ACC112 (cell line): ENCODE measurements around the gene PIAS1.

Experiments
- H2AFZ ChIP-seq: fragments of 200-600 bp; sonication (generic); one replicate; pipeline ENCODE4 v1.6.0; 2017; ENCODE audit warnings: antibody characterized with exemption, low read length; ENCODE audit not compliant: unreplicated experiment
- H3K27ac ChIP-seq: fragments of 200-600 bp; sonication (generic); 2 replicates; pipeline ENCODE4 v1.5.1; 2014; ENCODE audit warnings: low read depth, mild to moderate bottlenecking, antibody characterized with exemption, low read length, moderate library complexity
- H3K27me3 ChIP-seq: fragments of 200-600 bp; sonication (generic); 2 replicates; pipeline ENCODE4 v1.6.1; 2014; ENCODE audit warnings: mild to moderate bottlenecking, antibody characterized with exemption, low read length, moderate library complexity, mixed read lengths; ENCODE audit not compliant: insufficient read depth
- H3K36me3 ChIP-seq: fragments of 200-600 bp; sonication (generic); 2 replicates; pipeline ENCODE4 v1.6.1; 2016; ENCODE audit warnings: mild to moderate bottlenecking, antibody characterized with exemption, low read length, moderate library complexity, mixed read lengths; ENCODE audit not compliant: insufficient read depth
- H3K4me1 ChIP-seq: fragments of 200-600 bp; sonication (generic); one replicate; pipeline ENCODE4 v1.6.1; 2016; ENCODE audit warnings: low read length, mixed read lengths; ENCODE audit not compliant: insufficient read depth, unreplicated experiment, control insufficient read depth
- H3K4me3 ChIP-seq: fragments of 200-600 bp; sonication (generic); 2 replicates; pipeline ENCODE4 v1.5.1; 2014; ENCODE audit warnings: mild to moderate bottlenecking, low read depth, low read length
- H3K79me2 ChIP-seq: fragments of 200-600 bp; sonication (generic); one replicate; pipeline ENCODE4 v1.6.0; 2016; ENCODE audit warnings: low read length; ENCODE audit not compliant: control insufficient read depth, unreplicated experiment, insufficient read depth

Gene PIAS1

GRCh38 chr15:68022061-68022460 lies 32.1 kb upstream of the PIAS1 start:
- Histone ChIP-seq H2AFZ (no peak overlapping the region), H3K27me3 (no peaks in the 10 kb centered on the region), H3K79me2 (no peaks in the 10 kb centered on the region), H3K27ac (no peak overlapping the region), H3K4me3 (no peak overlapping the region), H3K4me1 (no peaks in the 10 kb centered on the region), H3K36me3 (no peaks in the 10 kb centered on the region)

DNA sequence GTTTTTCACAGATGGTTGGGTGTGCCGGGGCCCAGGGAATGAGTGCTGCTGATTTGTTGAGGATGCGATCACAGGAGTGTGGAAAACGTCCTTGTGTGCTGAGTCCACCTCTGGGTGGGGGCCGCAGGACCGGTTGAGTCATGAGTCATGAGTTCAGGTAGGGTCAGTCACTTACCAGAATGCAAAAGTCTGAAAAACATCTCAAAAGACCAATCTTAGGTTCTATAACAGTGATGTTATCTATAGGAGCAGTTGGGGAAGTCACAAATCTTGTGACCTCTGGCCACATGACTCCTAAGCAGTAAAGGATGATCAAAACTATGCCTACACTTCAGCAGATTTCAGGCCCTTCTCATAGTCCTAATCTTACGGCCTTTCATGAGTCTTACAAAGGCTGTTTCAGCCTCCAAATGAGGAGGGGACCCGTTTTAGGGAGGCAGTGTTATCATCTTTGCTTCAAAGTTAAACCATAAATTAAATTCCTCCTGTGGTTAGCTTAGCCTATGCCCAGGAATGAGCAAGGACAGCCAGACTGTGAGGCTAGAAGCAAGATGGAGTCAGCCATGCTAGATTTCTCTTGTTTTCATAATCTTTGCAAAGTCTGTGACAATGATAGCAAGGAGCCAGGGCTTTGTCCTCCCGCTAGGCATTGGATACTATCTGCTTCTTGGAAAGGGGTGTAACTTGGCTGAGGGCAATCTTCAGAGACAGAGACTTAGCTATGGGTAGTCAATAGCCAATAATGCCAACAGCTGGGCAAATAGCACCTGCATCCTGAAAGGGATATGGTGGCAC lies 30.6 kb upstream of the PIAS1 start:
- Histone ChIP-seq H3K36me3 (no peaks in the 10 kb centered on the region), H3K79me2 (no peaks in the 10 kb centered on the region), H2AFZ (no peak overlapping the region), H3K4me1 (no peaks in the 10 kb centered on the region), H3K27me3 (peaks cover 8% of the 10 kb centered on the region; the same call in 1 of the 2 replicates), H3K4me3 (no peak overlapping the region), H3K27ac (no peak overlapping the region)

DNA sequence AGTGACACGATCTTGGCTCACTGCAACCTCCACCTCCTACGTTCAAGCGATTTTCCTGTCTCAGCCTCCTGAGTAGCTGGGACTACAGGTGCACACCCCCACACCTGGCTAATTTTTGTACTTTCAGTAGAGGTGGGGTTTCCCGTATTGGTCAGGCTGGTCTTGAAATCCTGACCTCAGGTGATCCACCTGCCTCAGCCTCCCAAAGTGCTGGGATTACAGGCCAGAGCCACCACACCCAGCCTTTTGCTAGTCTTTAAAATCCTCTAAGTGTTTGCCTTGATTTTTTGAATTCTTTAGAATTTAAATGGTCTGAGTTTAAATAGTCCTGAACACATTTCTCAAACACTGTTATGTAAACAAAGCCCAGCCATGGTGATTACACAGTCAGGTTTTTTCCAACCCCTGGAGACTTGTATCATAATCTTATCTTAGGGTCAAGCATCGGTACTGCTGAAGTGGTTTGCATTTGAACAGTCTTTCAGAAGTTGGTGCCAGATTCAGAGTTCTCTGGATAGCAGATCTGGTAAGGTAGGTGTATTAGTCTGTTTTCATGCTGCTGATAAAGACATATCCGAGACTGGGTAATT lies 28.2 kb upstream of the PIAS1 start:
- Histone ChIP-seq H3K27ac (no peak overlapping the region), H3K4me1 (no peaks in the 10 kb centered on the region)

GRCh38 chr15:68027388-68027787 lies 26.7 kb upstream of the PIAS1 start:
- Histone ChIP-seq H3K4me3 (no peak overlapping the region), H2AFZ (no peak overlapping the region), H3K36me3 (no peaks in the 10 kb centered on the region), H3K27ac (no peak overlapping the region), H3K79me2 (no peaks in the 10 kb centered on the region), H3K4me1 (no peaks in the 10 kb centered on the region), H3K27me3 (peaks cover 19% of the 10 kb centered on the region)

More for the DNA sequence above, 28.2 kb upstream of the PIAS1 start:
- H3K4me3 ChIP-seq: no peak overlapping the region
- H2AFZ ChIP-seq: no peak overlapping the region
- H3K27me3 ChIP-seq: peaks cover 13% of the 10 kb centered on the region
- no peaks in the 10 kb centered on the region for H3K36me3 ChIP-seq
- no peaks in the 10 kb centered on the region for H3K79me2 ChIP-seq

DNA sequence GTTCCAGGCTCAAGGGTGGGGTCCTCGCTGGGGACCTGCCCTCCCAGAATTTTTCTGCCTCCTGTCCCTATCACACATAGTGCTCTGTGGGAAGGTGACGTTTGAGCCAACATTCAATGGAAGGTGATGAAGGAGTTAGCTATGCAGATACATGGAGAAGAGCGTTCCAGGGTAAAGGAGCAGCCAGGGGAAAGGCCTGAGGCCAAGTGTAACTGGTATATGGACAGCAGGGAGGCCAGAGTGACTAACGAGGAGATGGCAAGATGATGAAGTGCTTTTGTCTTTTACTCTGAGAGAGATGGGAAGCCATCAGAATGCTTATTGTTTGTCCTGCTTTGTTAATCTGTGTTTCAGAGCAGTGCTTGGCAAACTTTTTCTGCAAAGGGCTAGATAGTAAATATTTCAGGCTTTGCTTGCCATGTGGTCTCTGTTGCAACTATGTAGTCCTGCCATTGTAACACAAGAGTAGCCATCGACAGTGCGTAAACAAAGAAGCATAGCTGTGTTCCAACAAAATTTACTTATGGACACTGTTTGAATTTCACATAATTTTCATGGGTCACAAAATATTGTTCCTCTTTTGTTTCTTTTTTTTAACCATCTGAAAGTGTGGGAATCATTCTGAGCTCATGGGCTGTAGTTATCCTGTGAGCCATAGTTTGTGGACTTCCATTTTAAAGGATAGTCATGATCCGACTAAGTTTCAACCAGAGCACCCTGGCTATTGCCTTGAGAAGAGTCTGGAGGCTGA lies 25.8 kb upstream of the PIAS1 start:
- Histone ChIP-seq H3K27ac (no peak overlapping the region), H2AFZ (no peak overlapping the region), H3K4me3 (no peak overlapping the region), H3K27me3 (peaks cover 20% of the 10 kb centered on the region), H3K4me1 (no peaks in the 10 kb centered on the region), H3K79me2 (no peaks in the 10 kb centered on the region), H3K36me3 (no peaks in the 10 kb centered on the region)

DNA sequence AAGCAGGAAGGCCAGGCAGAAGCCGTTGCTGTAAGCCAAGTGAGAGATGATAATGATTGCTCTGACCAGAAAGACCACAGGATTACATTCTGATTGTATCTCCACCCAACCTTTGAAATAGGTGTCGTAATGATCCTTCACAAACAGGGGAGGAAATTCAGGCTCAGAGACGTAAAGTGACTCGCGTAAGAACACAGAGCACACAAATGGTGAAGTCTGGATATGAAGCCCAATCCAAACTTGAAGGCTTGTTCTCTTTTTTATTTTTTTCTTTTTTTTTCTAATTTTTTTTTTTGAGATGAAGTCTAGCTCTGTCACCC lies 25.3 kb upstream of the PIAS1 start:
- H3K36me3 ChIP-seq: no peaks in the 10 kb centered on the region
- H3K27ac ChIP-seq: no peak overlapping the region

DNA sequence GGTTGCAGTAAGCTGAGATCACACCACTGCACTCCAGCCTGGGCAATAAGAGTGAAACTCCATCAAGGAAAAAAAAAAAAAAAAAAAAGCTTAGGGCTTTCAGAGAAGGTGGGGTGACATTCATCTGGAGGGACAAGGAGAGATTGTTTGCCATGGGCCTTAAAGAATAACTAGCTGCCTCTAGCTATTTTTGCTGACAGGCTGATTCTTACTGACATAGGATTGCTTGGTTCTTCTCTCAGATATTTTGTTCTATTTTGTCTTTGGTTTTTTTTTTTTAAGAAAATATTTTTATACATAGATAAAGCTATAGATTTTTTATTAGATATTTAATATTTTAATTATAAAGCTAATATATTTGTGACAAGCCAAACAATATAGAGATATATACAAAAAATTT lies 24.2 kb upstream of the PIAS1 start:
- peaks cover 33% of the 10 kb centered on the region for H3K27me3 ChIP-seq
- no peaks in the 10 kb centered on the region for H3K79me2 ChIP-seq
- H2AFZ ChIP-seq: no peak overlapping the region
- no peaks in the 10 kb centered on the region for H3K4me1 ChIP-seq
- no peak overlapping the region for H3K27ac ChIP-seq
- no peaks in the 10 kb centered on the region for H3K36me3 ChIP-seq
- H3K4me3 ChIP-seq: no peak overlapping the region

More for the DNA sequence above, 25.3 kb upstream of the PIAS1 start:
- peaks cover 22% of the 10 kb centered on the region for H3K27me3 ChIP-seq
- no peak overlapping the region for H2AFZ ChIP-seq
- no peak overlapping the region for H3K4me3 ChIP-seq
- no peaks in the 10 kb centered on the region for H3K4me1 ChIP-seq
- H3K79me2 ChIP-seq: no peaks in the 10 kb centered on the region

DNA sequence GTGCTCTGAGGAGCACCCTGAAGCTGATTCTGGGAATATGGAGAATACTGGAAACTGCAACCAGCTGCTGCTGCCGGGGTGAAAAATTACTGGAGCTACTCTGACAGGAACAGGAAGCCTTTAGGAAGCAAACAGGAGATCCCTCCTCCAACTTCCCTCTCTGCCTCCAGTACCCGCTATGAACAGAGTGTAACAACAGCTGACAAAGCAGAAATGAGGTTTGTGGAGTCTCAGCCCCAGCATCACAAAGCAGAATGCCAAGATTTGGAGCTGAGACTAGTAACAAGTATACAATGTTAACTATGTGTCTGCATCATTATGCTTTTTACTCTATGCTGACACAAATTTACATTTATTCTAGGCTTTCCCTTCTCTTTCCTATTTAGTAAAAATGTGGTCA lies 22.7 kb upstream of the PIAS1 start:
- Histone ChIP-seq H2AFZ (no peak overlapping the region), H3K4me1 (no peaks in the 10 kb centered on the region), H3K79me2 (no peaks in the 10 kb centered on the region), H3K4me3 (no peak overlapping the region), H3K36me3 (no peaks in the 10 kb centered on the region), H3K27me3 (peaks cover 40% of the 10 kb centered on the region), H3K27ac (no peak overlapping the region)

DNA sequence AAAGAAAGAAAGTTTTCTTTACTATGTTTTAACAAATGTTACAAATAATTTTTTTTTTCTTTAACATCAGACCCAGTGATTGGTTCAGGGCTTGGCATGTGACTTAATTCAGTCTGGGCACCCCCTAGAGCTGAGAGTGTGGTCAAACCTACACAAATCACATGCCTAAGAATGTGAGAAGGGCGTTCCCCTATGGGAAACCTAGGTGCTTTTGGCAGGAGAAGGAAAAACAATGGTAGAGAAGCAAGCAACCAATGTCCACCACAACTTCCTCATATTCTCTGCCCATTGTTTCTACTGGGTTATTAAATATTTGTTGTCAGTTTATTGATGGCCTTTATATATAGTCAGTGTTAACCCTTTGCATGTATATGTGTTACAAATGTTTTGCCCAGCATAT lies 21.4 kb upstream of the PIAS1 start:
- Histone ChIP-seq H3K27ac (no peak overlapping the region), H3K79me2 (no peaks in the 10 kb centered on the region), H3K36me3 (no peaks in the 10 kb centered on the region)

DNA sequence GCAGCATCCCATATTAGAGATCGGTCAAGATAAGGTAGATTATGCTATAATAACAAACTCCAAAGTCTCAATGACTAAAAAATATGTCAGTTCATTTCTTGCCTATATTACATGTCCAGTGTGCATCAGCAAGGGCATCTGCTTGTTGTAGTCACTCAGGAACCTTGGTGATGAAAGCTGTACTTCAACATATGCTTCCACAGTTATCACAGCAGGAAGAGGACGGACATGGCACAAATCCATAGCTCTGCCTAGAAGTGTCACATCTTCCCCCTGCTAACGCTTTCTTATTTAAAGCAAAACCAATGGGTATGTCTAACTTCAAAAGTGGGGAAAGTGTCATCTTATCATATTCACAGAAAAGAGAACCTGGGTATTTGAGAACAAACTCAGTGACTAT lies 20.0 kb upstream of the PIAS1 start:
- Histone ChIP-seq H3K27ac (no peak overlapping the region), H3K36me3 (no peaks in the 10 kb centered on the region), H3K27me3 (peaks cover 32% of the 10 kb centered on the region), H2AFZ (no peak overlapping the region), H3K79me2 (no peaks in the 10 kb centered on the region), H3K4me3 (no peak overlapping the region), H3K4me1 (no peaks in the 10 kb centered on the region)

More for the DNA sequence above, 21.4 kb upstream of the PIAS1 start:
- no peaks in the 10 kb centered on the region for H3K4me1 ChIP-seq
- H3K27me3 ChIP-seq: peaks cover 43% of the 10 kb centered on the region
- H3K4me3 ChIP-seq: no peak overlapping the region
- no peak overlapping the region for H2AFZ ChIP-seq
